ENCODE results near the gene PPP2R2D.

PPP2R2D gene

GRCh38 chr10:131899116-131899690 lies 1.6 kb upstream of the PPP2R2D start:
- no peak for TF ChIP-seq CTCF (conservative IDR thresholded peaks at IDR 0.05)
- no peak overlapping the region for H3K27ac ChIP-seq

GRCh38 chr10:131899695-131900349 lies 986 bp upstream of the PPP2R2D start:
- no peak for TF ChIP-seq CTCF (conservative IDR thresholded peaks at IDR 0.05)
- H3K27ac ChIP-seq: peak overlapping the region; percentile 87

GRCh38 chr10:131901181-131901829 lies 497 bp downstream of the PPP2R2D start:
- TF ChIP-seq CTCF (conservative IDR thresholded peaks at IDR 0.05): no peak
- H3K27ac ChIP-seq: peak overlapping the region; percentile 87

- H3K27ac ChIP-seq: peak overlapping the region; percentile 87
Observed at GRCh38 chr10:131902211-131902610, 1.4 kb downstream of the PPP2R2D start.

GRCh38 chr10:131902691-131903090 lies 1.9 kb downstream of the PPP2R2D start:
- no peak for TF ChIP-seq CTCF (conservative IDR thresholded peaks at IDR 0.05)
- peak overlapping the region; percentile 87; the same call in 1 of the 2 replicates for H3K27ac ChIP-seq

More at GRCh38 chr10:131902211-131902610, 1.4 kb downstream of the PPP2R2D start:
- no peak for TF ChIP-seq CTCF (conservative IDR thresholded peaks at IDR 0.05)

GRCh38 chr10:131905267-131905571 lies 4.4 kb downstream of the PPP2R2D start:
- no peak for TF ChIP-seq CTCF (conservative IDR thresholded peaks at IDR 0.05)
- H3K27ac ChIP-seq: peak overlapping the region; percentile 33

GRCh38 chr10:131905603-131906268 lies 4.9 kb downstream of the PPP2R2D start:
- TF ChIP-seq CTCF (conservative IDR thresholded peaks at IDR 0.05): no peak
- peak overlapping the region; percentile 33 for H3K27ac ChIP-seq

Measured in VCaP (cell line).